DOHH2 (cell line): ENCODE data around the gene SMCHD1.

Experiments
- H3F3A ChIP-seq: fragments of 200-600 bp; sonication (generic), shearing (Covaris generic); 2 replicates; pipeline ENCODE4 v1.6.0; 2016; ENCODE audit warnings: antibody characterized with exemption, mild to moderate bottlenecking; ENCODE audit not compliant: control insufficient read depth, insufficient read depth
- H3K27ac ChIP-seq: fragments of 200-600 bp; sonication (generic); 2 replicates; pipeline ENCODE4 v1.5.1; 2014; ENCODE audit warnings: low read depth, mild to moderate bottlenecking, low read length, moderate library complexity
- H3K27me3 ChIP-seq: fragments of 200-600 bp; sonication (generic); 2 replicates; pipeline ENCODE4 v1.6.1; 2014; ENCODE audit warnings: mild to moderate bottlenecking, low read length, mixed read lengths; ENCODE audit not compliant: control insufficient read depth
- H3K36me3 ChIP-seq: fragments of 200-600 bp; sonication (generic); 2 replicates; pipeline ENCODE4 v1.6.1; 2014; ENCODE audit warnings: mild to moderate bottlenecking, low read length, moderate library complexity, mixed read lengths; ENCODE audit not compliant: control insufficient read depth
- H3K4me1 ChIP-seq: fragments of 200-600 bp; sonication (generic); 2 replicates; pipeline ENCODE4 v1.6.1; 2014; ENCODE audit warnings: mild to moderate bottlenecking, low read length, mixed read lengths; ENCODE audit not compliant: control insufficient read depth
- H3K4me2 ChIP-seq: fragments of 200-600 bp; sonication (generic); 2 replicates; pipeline ENCODE4 v1.6.0; 2014; ENCODE audit warnings: mild to moderate bottlenecking, low read length, moderate library complexity
- H3K4me3 ChIP-seq: fragments of 200-600 bp; sonication (generic); 2 replicates; pipeline ENCODE4 v1.5.1; 2014; ENCODE audit warnings: mild to moderate bottlenecking, low read length, mixed read lengths
- H3K79me2 ChIP-seq: fragments of 200-600 bp; sonication (generic); 2 replicates; pipeline ENCODE4 v1.6.1; 2014; ENCODE audit warnings: mild to moderate bottlenecking, low read length, mixed read lengths; ENCODE audit not compliant: control insufficient read depth
- H3K9me2 ChIP-seq: fragments of 200-600 bp; sonication (generic); replicated peaks from 2 replicates; pipeline ENCODE4 v1.6.1; 2014; ENCODE audit warnings: mild to moderate bottlenecking, low read length, mixed read lengths; ENCODE audit not compliant: control insufficient read depth
- H3K9me3 ChIP-seq: fragments of 200-600 bp; sonication (generic); 2 replicates; pipeline ENCODE4 v1.6.1; 2014; ENCODE audit warnings: antibody characterized with exemption, low read length, mixed read lengths; ENCODE audit not compliant: control insufficient read depth, insufficient read depth
- H4K20me1 ChIP-seq: fragments of 200-600 bp; sonication (generic); 2 replicates; pipeline ENCODE4 v1.6.0; 2014; ENCODE audit warnings: low read depth, mild to moderate bottlenecking, antibody characterized with exemption, low read length, moderate library complexity; ENCODE audit not compliant: control insufficient read depth, insufficient read depth
- CTCF ChIP-seq: fragments of 200-600 bp; sonication (generic); IDR thresholded peaks from one replicate; pipeline ENCODE4 v1.5.1; 2014; ENCODE audit warnings: antibody characterized with exemption, mild to moderate bottlenecking, low read depth, low read length; ENCODE audit not compliant: poor library complexity, severe bottlenecking
- EZH2phosphoT487 ChIP-seq: fragments of 200-600 bp; sonication (generic); IDR thresholded peaks from 2 replicates; pipeline ENCODE4 v1.6.1; 2017; ENCODE audit warnings: borderline replicate concordance, mild to moderate bottlenecking, antibody characterized with exemption, low read length, moderate library complexity, mixed read lengths

The SMCHD1 gene

GRCh38 chr18:2746274-2746673 is 90.7 kb downstream of the SMCHD1 start:
- H3K27ac ChIP-seq: no peak overlapping the region
- peaks cover 4% of the 10 kb centered on the region; the same call in 1 of the 2 replicates for H3F3A ChIP-seq
- H3K4me2 ChIP-seq: no peak overlapping the region
- H3K9me2 ChIP-seq: no peaks in the 10 kb centered on the region
- H4K20me1 ChIP-seq: no peaks in the 10 kb centered on the region; the same call in 1 of the 2 replicates
- H3K36me3 ChIP-seq: peaks cover 93% of the 10 kb centered on the region
- no peaks in the 10 kb centered on the region for H3K4me1 ChIP-seq
- no peaks in the 10 kb centered on the region for H3K27me3 ChIP-seq
- no peaks in the 10 kb centered on the region for H3K9me3 ChIP-seq
- no peak overlapping the region for H3K4me3 ChIP-seq
- TF ChIP-seq CTCF: no peak
- TF ChIP-seq EZH2phosphoT487: no peak
- H3K79me2 ChIP-seq: no peaks in the 10 kb centered on the region

- H3K4me2 ChIP-seq: no peak overlapping the region
- no peaks in the 10 kb centered on the region for H3K27me3 ChIP-seq
- peaks cover 4% of the 10 kb centered on the region; the same call in 1 of the 2 replicates for H3F3A ChIP-seq
- H3K4me3 ChIP-seq: no peak overlapping the region
- TF ChIP-seq EZH2phosphoT487: no peak
- no peak for TF ChIP-seq CTCF
- H4K20me1 ChIP-seq: no peaks in the 10 kb centered on the region
- H3K27ac ChIP-seq: no peak overlapping the region
- no peaks in the 10 kb centered on the region for H3K9me2 ChIP-seq
- H3K79me2 ChIP-seq: no peaks in the 10 kb centered on the region
- no peaks in the 10 kb centered on the region for H3K9me3 ChIP-seq
- H3K36me3 ChIP-seq: peaks cover 74% of the 10 kb centered on the region
- no peaks in the 10 kb centered on the region for H3K4me1 ChIP-seq
Measured at GRCh38 chr18:2758309-2758708, 102.8 kb downstream of the SMCHD1 start.

GRCh38 chr18:2774669-2775068 is 119.1 kb downstream of the SMCHD1 start:
- no peaks in the 10 kb centered on the region for H3K79me2 ChIP-seq
- no peaks in the 10 kb centered on the region for H3K27me3 ChIP-seq
- no peak overlapping the region for H3K4me3 ChIP-seq
- no peaks in the 10 kb centered on the region for H3K9me2 ChIP-seq
- peaks cover 90% of the 10 kb centered on the region for H3K36me3 ChIP-seq
- H3K27ac ChIP-seq: no peak overlapping the region
- no peak overlapping the region for H3K4me2 ChIP-seq
- no peaks in the 10 kb centered on the region for H3K9me3 ChIP-seq
- TF ChIP-seq EZH2phosphoT487 (no peak), CTCF (no peak)
- H3K4me1 ChIP-seq: no peaks in the 10 kb centered on the region
- H4K20me1 ChIP-seq: no peaks in the 10 kb centered on the region
- H3F3A ChIP-seq: peaks cover 4% of the 10 kb centered on the region; the same call in 1 of the 2 replicates
